GM23338 (cell line): ENCODE measurements around the gene HSD17B2. TPM values are rescaled to one million over a fixed set of nuclear protein-coding genes. Genes with fewer than 3 reads are reported as not detected.

Source experiments
- ATAC-seq: fragments of 200-7000 bp; cut with Tn5 transposase; 3 replicates; pipeline ENCODE4 v1.9.1; 2020
- DNase-seq: peaks from one replicate; pipeline ENCODE4 v3.0.0-alpha.2; 2015; ENCODE audit warnings: low spot score
- H2AFZ ChIP-seq: fragments of 200-600 bp; sonication (generic); 2 replicates; pipeline ENCODE4 v1.8.0; 2016; ENCODE audit warnings: antibody characterized with exemption, mild to moderate bottlenecking, moderate library complexity
- H3F3A ChIP-seq: fragments of 200-600 bp; sonication (generic); replicated peaks from 2 replicates; pipeline ENCODE4 v1.8.0; 2017; ENCODE audit warnings: antibody characterized with exemption, mixed run types, low read depth
- H3K27ac ChIP-seq: fragments of 200-600 bp; sonication (generic); 2 replicates; pipeline ENCODE4 v1.6.1; 2016; ENCODE audit warnings: low read depth
- H3K27me3 ChIP-seq: fragments of 200-600 bp; sonication (generic); 2 replicates; pipeline ENCODE4 v1.8.0; 2016; ENCODE audit warnings: mild to moderate bottlenecking, mixed run types, moderate library complexity; ENCODE audit not compliant: insufficient read depth
- H3K36me3 ChIP-seq: fragments of 200-600 bp; sonication (generic); 2 replicates; pipeline ENCODE4 v1.8.0; 2016; ENCODE audit warnings: mild to moderate bottlenecking; ENCODE audit not compliant: insufficient read depth
- H3K4me1 ChIP-seq: fragments of 200-600 bp; sonication (generic); 2 replicates; pipeline ENCODE4 v1.8.0; 2016; ENCODE audit warnings: mild to moderate bottlenecking, moderate library complexity; ENCODE audit not compliant: insufficient read depth
- H3K4me2 ChIP-seq: fragments of 200-600 bp; sonication (generic); 2 replicates; pipeline ENCODE4 v1.7.1; 2017; ENCODE audit warnings: mixed run types
- H3K4me3 ChIP-seq: fragments of 200-600 bp; sonication (generic); 2 replicates; pipeline ENCODE4 v1.6.1; 2016; ENCODE audit warnings: mixed run types
- H3K79me2 ChIP-seq: fragments of 200-600 bp; sonication (generic); replicated peaks from 2 replicates; pipeline ENCODE4 v1.8.0; 2017; ENCODE audit warnings: mild to moderate bottlenecking; ENCODE audit not compliant: insufficient read depth
- H3K9me2 ChIP-seq: fragments of 200-600 bp; sonication (generic); 2 replicates; pipeline ENCODE4 v1.8.0; 2017; ENCODE audit not compliant: insufficient read depth
- H4K20me1 ChIP-seq: fragments of 200-600 bp; sonication (generic); replicated peaks from 2 replicates; pipeline ENCODE4 v1.8.0; 2017; ENCODE audit warnings: mild to moderate bottlenecking; ENCODE audit not compliant: insufficient read depth
- H3K27ac Mint-ChIP-seq: 2 replicates; pipeline ENCODE4 v1.8.0; 2020; ENCODE audit warnings: inconsistent platforms, mild to moderate bottlenecking, moderate library complexity, mixed read lengths
- H3K27me3 Mint-ChIP-seq: 3 replicates; pipeline ENCODE4 v1.8.0; 2022; ENCODE audit warnings: low read depth, mild to moderate bottlenecking, moderate library complexity, mixed read lengths, inconsistent platforms; ENCODE audit not compliant: insufficient read depth, poor library complexity
- H3K36me3 Mint-ChIP-seq: 3 replicates; pipeline ENCODE4 v1.8.0; 2021; ENCODE audit warnings: low read depth, mild to moderate bottlenecking, inconsistent platforms, moderate library complexity, mixed read lengths
- H3K4me1 Mint-ChIP-seq: 3 replicates; pipeline ENCODE4 v1.8.0; 2020; ENCODE audit warnings: mild to moderate bottlenecking, inconsistent platforms, mixed read lengths
- H3K4me3 Mint-ChIP-seq: 3 replicates; pipeline ENCODE4 v1.8.0; 2021; ENCODE audit warnings: moderate library complexity, mild to moderate bottlenecking, inconsistent platforms, mixed read lengths
- H3K9me3 Mint-ChIP-seq: 3 replicates; pipeline ENCODE4 v1.8.0; 2020; ENCODE audit warnings: moderate library complexity, mild to moderate bottlenecking, inconsistent platforms, mixed read lengths
- CREB1 ChIP-seq: fragments of 250-450 bp; sonication (Bioruptor Pico); IDR thresholded peaks from 2 replicates; pipeline ENCODE4 v1.5.0; 2020; ENCODE audit warnings: low read depth, mild to moderate bottlenecking, moderate library complexity
- EZH2phosphoT487 ChIP-seq: fragments of 200-600 bp; sonication (generic); IDR thresholded peaks from one replicate; pipeline ENCODE4 v1.8.1; 2018; ENCODE audit warnings: antibody characterized with exemption; ENCODE audit not compliant: unreplicated experiment
- NANOG ChIP-seq: IDR thresholded peaks from 2 replicates; pipeline ENCODE4 v1.6.1; 2016; ENCODE audit warnings: antibody characterized with exemption, borderline replicate concordance
- ZNF114 ChIP-seq: fragments of 250-450 bp; sonication (Bioruptor Pico); IDR thresholded peaks from 2 replicates; pipeline ENCODE4 v1.5.0; 2020; ENCODE audit warnings: mild to moderate bottlenecking, moderate library complexity
- polyA plus RNA-seq: library from polyadenylated mRNA; unstranded; fragments of >200 nt; fragmentation: Nextera tagmentation; extraction: Ambion mirVana; gene quantifications from 2 replicates; pipeline ENCODE4 v1.2.1, GENCODE V29; 2016
- total RNA-seq: library from RNA; depleted of rRNA; stranded (reverse); fragments of >200 nt; shearing (Covaris generic); gene quantifications from 2 replicates; pipeline ENCODE4 v1.2.3, GENCODE V29; 2014
- TF ChIP-seq, protein P1 (sequence below): fragments of 250-450 bp; sonication (Bioruptor Pico); IDR thresholded peaks from 2 replicates; pipeline ENCODE4 v1.5.0; 2020; ENCODE audit warnings: mild to moderate bottlenecking, moderate library complexity
- TF ChIP-seq, protein P2 (sequence below): IDR thresholded peaks from 2 replicates; pipeline ENCODE4 v1.6.1; 2016; ENCODE audit warnings: antibody characterized with exemption
- TF ChIP-seq, protein P3 (sequence below), 2 experiments: fragments of 200-600 bp in 1 of 2; sonication (generic) in 1 of 2; conservative IDR thresholded peaks; 2 replicates each; pipeline versions ENCODE4 v1.5.1 to v1.6.1; 2016 to 2017; ENCODE audit warnings: antibody characterized with exemption in 2 of 2, low read depth in 2 of 2, mild to moderate bottlenecking in 2 of 2, moderate library complexity in 1 of 2
- TF ChIP-seq, protein P4 (sequence below): IDR thresholded peaks from one replicate; pipeline ENCODE4 v1.6.1; 2018; ENCODE audit warnings: antibody characterized with exemption; ENCODE audit not compliant: unreplicated experiment

HSD17B2 gene
- total and polyA plus RNA-seq, 2 experiments from 2014 or later: 0.29 TPM; not detected in 1

DNA sequence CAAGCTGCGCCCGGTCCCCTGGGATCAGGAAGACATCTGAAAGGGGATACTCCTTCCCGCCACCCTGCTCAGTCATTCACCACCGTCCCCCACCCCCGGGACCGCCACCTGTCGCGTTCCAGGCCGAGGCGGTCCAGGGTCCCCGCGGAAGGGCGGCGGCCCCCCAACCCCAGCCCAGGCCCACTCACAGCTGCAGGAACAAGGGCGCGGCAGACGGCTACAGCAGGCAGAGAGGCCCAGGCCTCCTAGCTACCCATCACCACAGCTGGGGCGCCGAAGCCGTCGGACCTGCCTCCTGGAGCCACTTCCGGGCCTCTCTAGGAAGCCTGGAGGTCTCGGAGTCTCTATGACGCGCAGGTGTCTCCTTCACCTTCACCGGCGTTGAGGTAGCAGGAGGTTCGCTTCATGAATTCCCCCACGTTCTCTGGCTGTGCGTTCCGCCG is 23.8 kb upstream of the HSD17B2 start, which contains the start of gene SDR42E1 (continued):
- TF ChIP-seq, protein P1, sequence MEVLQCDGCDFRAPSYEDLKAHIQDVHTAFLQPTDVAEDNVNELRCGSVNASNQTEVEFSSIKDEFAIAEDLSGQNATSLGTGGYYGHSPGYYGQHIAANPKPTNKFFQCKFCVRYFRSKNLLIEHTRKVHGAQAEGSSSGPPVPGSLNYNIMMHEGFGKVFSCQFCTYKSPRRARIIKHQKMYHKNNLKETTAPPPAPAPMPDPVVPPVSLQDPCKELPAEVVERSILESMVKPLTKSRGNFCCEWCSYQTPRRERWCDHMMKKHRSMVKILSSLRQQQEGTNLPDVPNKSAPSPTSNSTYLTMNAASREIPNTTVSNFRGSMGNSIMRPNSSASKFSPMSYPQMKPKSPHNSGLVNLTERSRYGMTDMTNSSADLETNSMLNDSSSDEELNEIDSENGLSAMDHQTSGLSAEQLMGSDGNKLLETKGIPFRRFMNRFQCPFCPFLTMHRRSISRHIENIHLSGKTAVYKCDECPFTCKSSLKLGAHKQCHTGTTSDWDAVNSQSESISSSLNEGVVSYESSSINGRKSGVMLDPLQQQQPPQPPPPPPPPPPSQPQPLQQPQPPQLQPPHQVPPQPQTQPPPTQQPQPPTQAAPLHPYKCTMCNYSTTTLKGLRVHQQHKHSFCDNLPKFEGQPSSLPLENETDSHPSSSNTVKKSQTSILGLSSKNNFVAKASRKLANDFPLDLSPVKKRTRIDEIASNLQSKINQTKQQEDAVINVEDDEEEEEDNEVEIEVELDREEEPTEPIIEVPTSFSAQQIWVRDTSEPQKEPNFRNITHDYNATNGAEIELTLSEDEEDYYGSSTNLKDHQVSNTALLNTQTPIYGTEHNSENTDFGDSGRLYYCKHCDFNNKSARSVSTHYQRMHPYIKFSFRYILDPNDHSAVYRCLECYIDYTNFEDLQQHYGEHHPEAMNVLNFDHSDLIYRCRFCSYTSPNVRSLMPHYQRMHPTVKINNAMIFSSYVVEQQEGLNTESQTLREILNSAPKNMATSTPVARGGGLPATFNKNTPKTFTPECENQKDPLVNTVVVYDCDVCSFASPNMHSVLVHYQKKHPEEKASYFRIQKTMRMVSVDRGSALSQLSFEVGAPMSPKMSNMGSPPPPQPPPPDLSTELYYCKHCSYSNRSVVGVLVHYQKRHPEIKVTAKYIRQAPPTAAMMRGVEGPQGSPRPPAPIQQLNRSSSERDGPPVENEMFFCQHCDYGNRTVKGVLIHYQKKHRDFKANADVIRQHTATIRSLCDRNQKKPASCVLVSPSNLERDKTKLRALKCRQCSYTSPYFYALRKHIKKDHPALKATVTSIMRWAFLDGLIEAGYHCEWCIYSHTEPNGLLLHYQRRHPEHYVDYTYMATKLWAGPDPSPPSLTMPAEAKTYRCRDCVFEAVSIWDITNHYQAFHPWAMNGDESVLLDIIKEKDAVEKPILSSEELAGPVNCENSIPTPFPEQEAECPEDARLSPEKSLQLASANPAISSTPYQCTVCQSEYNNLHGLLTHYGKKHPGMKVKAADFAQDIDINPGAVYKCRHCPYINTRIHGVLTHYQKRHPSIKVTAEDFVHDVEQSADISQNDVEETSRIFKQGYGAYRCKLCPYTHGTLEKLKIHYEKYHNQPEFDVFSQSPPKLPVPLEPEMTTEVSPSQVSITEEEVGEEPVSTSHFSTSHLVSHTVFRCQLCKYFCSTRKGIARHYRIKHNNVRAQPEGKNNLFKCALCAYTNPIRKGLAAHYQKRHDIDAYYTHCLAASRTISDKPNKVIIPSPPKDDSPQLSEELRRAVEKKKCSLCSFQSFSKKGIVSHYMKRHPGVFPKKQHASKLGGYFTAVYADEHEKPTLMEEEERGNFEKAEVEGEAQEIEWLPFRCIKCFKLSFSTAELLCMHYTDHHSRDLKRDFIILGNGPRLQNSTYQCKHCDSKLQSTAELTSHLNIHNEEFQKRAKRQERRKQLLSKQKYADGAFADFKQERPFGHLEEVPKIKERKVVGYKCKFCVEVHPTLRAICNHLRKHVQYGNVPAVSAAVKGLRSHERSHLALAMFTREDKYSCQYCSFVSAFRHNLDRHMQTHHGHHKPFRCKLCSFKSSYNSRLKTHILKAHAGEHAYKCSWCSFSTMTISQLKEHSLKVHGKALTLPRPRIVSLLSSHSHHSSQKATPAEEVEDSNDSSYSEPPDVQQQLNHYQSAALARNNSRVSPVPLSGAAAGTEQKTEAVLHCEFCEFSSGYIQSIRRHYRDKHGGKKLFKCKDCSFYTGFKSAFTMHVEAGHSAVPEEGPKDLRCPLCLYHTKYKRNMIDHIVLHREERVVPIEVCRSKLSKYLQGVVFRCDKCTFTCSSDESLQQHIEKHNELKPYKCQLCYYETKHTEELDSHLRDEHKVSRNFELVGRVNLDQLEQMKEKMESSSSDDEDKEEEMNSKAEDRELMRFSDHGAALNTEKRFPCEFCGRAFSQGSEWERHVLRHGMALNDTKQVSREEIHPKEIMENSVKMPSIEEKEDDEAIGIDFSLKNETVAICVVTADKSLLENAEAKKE (CRISPR knock-in tag): no peak
- TF ChIP-seq ZNF114 (CRISPR knock-in tag): no peak
- TF ChIP-seq, protein P2, sequence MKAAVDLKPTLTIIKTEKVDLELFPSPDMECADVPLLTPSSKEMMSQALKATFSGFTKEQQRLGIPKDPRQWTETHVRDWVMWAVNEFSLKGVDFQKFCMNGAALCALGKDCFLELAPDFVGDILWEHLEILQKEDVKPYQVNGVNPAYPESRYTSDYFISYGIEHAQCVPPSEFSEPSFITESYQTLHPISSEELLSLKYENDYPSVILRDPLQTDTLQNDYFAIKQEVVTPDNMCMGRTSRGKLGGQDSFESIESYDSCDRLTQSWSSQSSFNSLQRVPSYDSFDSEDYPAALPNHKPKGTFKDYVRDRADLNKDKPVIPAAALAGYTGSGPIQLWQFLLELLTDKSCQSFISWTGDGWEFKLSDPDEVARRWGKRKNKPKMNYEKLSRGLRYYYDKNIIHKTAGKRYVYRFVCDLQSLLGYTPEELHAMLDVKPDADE: no peak
- no peak for TF ChIP-seq NANOG
- no peak for TF ChIP-seq EZH2phosphoT487
- TF ChIP-seq, protein P3, sequence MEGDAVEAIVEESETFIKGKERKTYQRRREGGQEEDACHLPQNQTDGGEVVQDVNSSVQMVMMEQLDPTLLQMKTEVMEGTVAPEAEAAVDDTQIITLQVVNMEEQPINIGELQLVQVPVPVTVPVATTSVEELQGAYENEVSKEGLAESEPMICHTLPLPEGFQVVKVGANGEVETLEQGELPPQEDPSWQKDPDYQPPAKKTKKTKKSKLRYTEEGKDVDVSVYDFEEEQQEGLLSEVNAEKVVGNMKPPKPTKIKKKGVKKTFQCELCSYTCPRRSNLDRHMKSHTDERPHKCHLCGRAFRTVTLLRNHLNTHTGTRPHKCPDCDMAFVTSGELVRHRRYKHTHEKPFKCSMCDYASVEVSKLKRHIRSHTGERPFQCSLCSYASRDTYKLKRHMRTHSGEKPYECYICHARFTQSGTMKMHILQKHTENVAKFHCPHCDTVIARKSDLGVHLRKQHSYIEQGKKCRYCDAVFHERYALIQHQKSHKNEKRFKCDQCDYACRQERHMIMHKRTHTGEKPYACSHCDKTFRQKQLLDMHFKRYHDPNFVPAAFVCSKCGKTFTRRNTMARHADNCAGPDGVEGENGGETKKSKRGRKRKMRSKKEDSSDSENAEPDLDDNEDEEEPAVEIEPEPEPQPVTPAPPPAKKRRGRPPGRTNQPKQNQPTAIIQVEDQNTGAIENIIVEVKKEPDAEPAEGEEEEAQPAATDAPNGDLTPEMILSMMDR (conservative IDR thresholded peaks at IDR 0.05; ENCODE audit: low read depth in 2 of 2): no peak

DNA sequence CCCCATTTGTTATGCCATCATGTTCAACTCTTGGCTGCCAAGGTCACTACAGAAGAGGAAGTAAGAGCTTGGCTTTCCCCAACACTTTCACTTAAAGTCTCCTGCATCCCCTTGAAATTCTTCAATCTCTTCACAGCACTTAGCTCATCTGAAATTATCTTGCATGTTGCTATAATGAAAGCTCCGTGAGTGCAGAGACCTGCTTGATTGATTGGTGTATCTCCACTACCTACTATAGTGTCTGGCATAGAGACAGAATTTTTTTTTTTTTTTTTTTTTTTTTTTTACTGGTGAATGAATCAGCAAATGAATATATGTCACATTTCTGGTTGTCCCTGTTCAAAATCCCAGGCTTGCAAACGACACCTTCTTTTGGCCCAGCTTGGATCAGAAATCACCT is 21.9 kb upstream of the HSD17B2 start:
- no peaks in the 10 kb centered on the region; the same call in 1 of the 2 replicates for H3K36me3 ChIP-seq
- TF ChIP-seq, protein P4, sequence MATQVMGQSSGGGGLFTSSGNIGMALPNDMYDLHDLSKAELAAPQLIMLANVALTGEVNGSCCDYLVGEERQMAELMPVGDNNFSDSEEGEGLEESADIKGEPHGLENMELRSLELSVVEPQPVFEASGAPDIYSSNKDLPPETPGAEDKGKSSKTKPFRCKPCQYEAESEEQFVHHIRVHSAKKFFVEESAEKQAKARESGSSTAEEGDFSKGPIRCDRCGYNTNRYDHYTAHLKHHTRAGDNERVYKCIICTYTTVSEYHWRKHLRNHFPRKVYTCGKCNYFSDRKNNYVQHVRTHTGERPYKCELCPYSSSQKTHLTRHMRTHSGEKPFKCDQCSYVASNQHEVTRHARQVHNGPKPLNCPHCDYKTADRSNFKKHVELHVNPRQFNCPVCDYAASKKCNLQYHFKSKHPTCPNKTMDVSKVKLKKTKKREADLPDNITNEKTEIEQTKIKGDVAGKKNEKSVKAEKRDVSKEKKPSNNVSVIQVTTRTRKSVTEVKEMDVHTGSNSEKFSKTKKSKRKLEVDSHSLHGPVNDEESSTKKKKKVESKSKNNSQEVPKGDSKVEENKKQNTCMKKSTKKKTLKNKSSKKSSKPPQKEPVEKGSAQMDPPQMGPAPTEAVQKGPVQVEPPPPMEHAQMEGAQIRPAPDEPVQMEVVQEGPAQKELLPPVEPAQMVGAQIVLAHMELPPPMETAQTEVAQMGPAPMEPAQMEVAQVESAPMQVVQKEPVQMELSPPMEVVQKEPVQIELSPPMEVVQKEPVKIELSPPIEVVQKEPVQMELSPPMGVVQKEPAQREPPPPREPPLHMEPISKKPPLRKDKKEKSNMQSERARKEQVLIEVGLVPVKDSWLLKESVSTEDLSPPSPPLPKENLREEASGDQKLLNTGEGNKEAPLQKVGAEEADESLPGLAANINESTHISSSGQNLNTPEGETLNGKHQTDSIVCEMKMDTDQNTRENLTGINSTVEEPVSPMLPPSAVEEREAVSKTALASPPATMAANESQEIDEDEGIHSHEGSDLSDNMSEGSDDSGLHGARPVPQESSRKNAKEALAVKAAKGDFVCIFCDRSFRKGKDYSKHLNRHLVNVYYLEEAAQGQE: no peak
- TF ChIP-seq CREB1 (CRISPR knock-in tag): no peak
- Mint-ChIP-seq H3K9me3 (peaks cover 39% of the 10 kb centered on the region), H3K27ac (no peak overlapping the region), H3K36me3 (peaks cover 29% of the 10 kb centered on the region), H3K27me3 (no peaks in the 10 kb centered on the region), H3K4me1 (no peaks in the 10 kb centered on the region), H3K4me3 (no peak overlapping the region)
- H3K27me3 ChIP-seq: no peaks in the 10 kb centered on the region
- no peaks in the 10 kb centered on the region for H3F3A ChIP-seq
- ATAC-seq (no peak), DNase-seq (no peak)
- no peaks in the 10 kb centered on the region for H3K79me2 ChIP-seq
- no peaks in the 10 kb centered on the region for H4K20me1 ChIP-seq
- no peak overlapping the region for H3K27ac ChIP-seq
- no peak overlapping the region for H3K4me2 ChIP-seq
- H3K9me2 ChIP-seq: no peaks in the 10 kb centered on the region
- no peak overlapping the region for H2AFZ ChIP-seq
- H3K4me1 ChIP-seq: no peaks in the 10 kb centered on the region
- H3K4me3 ChIP-seq: no peak overlapping the region
